ENCODE results near the gene RNU5D-1. TPM values are rescaled to one million over a fixed set of nuclear protein-coding genes. Genes with fewer than 3 reads are reported as not detected.

Gene RNU5D-1
- total RNA-seq, 2 donors from 2014 or later, result not detected

- H3K36me3 ChIP-seq, result no peaks in the 10 kb centered on the region
- H3K27me3 ChIP-seq (replicated peaks; ENCODE audit: insufficient read depth), result no peaks in the 10 kb centered on the region
- ATAC-seq (ENCODE audit: insufficient number of reproducible peaks, low FRiP score, low read depth) (peak; percentile 73), DNase-seq (ENCODE audit: low spot score) (no peak)
- H3K4me1 ChIP-seq (ENCODE audit: control insufficient read depth in 1 of 2, low read depth in 2 of 2), result no peaks in the 10 kb centered on the region
- TF ChIP-seq CTCF (IDR thresholded peaks at IDR 0.05), result no peak
- peak overlapping the region in 1 of 2 donors; percentile 62 for H3K27ac ChIP-seq
- peak overlapping the region; percentile 26 for H3K4me3 ChIP-seq
- H3K9me3 ChIP-seq, result no peaks in the 10 kb centered on the region
Measured at GRCh38 chr1:44721485-44722361, 9.2 kb downstream of the RNU5D-1 start.

- Histone ChIP-seq H3K36me3 (no peaks in the 10 kb centered on the region), H3K27ac (no peak overlapping the region), H3K9me3 (no peaks in the 10 kb centered on the region), H3K4me3 (no peak overlapping the region), H3K27me3 (replicated peaks; ENCODE audit: insufficient read depth) (no peaks in the 10 kb centered on the region), H3K4me1 (ENCODE audit: control insufficient read depth in 1 of 2, low read depth in 2 of 2) (no peaks in the 10 kb centered on the region)
- no peak for DNase-seq (ENCODE audit: low spot score)
- TF ChIP-seq CTCF (IDR thresholded peaks at IDR 0.05), result no peak
- ATAC-seq (ENCODE audit: insufficient number of reproducible peaks, low FRiP score, low read depth), result no peak
Measured at GRCh38 chr1:44720281-44720680, 10.7 kb downstream of the RNU5D-1 start.

- Histone ChIP-seq H3K9me3 (no peaks in the 10 kb centered on the region), H3K4me3 (no peak overlapping the region), H3K36me3 (no peaks in the 10 kb centered on the region), H3K4me1 (ENCODE audit: control insufficient read depth in 1 of 2, low read depth in 2 of 2) (no peaks in the 10 kb centered on the region), H3K27ac (no peak overlapping the region), H3K27me3 (replicated peaks; ENCODE audit: insufficient read depth) (no peaks in the 10 kb centered on the region)
- DNase-seq (ENCODE audit: low spot score) (no peak), ATAC-seq (ENCODE audit: insufficient number of reproducible peaks, low FRiP score, low read depth) (no peak)
- TF ChIP-seq CTCF (IDR thresholded peaks at IDR 0.05), result no peak
Measured at GRCh38 chr1:44719318-44719717, 11.7 kb downstream of the RNU5D-1 start.

GRCh38 chr1:44718091-44718490 lies 12.9 kb downstream of the RNU5D-1 start:
- no peak for TF ChIP-seq CTCF (IDR thresholded peaks at IDR 0.05)
- ATAC-seq (ENCODE audit: insufficient number of reproducible peaks, low FRiP score, low read depth), result no peak
- H3K4me3 ChIP-seq, result no peak overlapping the region
- DNase-seq (ENCODE audit: low spot score), result no peak
- H3K27ac ChIP-seq, result no peak overlapping the region
- no peaks in the 10 kb centered on the region for H3K4me1 ChIP-seq (ENCODE audit: control insufficient read depth in 1 of 2, low read depth in 2 of 2)
- no peaks in the 10 kb centered on the region for H3K27me3 ChIP-seq (replicated peaks; ENCODE audit: insufficient read depth)
- H3K9me3 ChIP-seq, result no peaks in the 10 kb centered on the region
- no peaks in the 10 kb centered on the region for H3K36me3 ChIP-seq

DNA sequence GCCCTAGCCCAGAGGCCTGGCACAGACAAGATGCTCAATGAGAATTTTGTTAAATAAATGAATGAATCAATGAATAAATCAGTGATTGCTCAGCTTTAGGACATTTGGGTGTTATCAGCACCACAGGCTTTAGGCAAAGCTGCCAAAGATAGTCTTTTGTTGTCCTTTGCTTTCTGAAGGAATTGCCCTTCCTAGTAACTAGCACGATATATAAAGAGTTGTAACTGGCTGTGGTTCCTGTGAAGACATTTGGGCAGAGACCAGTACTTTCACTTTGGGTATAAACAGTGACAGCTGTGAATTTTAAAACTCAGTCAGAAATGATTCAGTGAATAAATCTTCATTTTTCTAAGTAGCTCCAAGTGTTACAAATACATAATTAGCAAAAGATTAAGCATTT lies 13.3 kb downstream of the RNU5D-1 start:
- Histone ChIP-seq H3K9me3 (no peaks in the 10 kb centered on the region), H3K27me3 (replicated peaks; ENCODE audit: insufficient read depth) (no peaks in the 10 kb centered on the region), H3K36me3 (no peaks in the 10 kb centered on the region), H3K27ac (no peak overlapping the region), H3K4me1 (ENCODE audit: control insufficient read depth in 1 of 2, low read depth in 2 of 2) (no peaks in the 10 kb centered on the region), H3K4me3 (no peak overlapping the region)
- DNase-seq (ENCODE audit: low spot score) (no peak), ATAC-seq (ENCODE audit: insufficient number of reproducible peaks, low FRiP score, low read depth) (no peak)
- TF ChIP-seq CTCF (IDR thresholded peaks at IDR 0.05), result no peak

Data from thoracic aorta (tissue), 2 donors.